ENCODE measurements around the gene LNPK.

- TF ChIP-seq POLR2A (IDR thresholded peaks at IDR 0.05) (no peak), CTCF (IDR thresholded peaks at IDR 0.05) (no peak)
Observed at GRCh38 chr2:175889701-175890302, 112.3 kb downstream of the LNPK start.
